CD4-positive, alpha-beta T cell (primary cell): Measurements from ENCODE around the gene CCDC60. TPM values are rescaled to one million over a fixed set of nuclear protein-coding genes. Genes with fewer than 3 reads are reported as not detected.

Source experiments
- ATAC-seq: fragments of 200-7000 bp; cut with Tn5 transposase; one replicate; pipeline ENCODE4 v1.10.0; 2022; ENCODE audit warnings: mild to moderate bottlenecking; ENCODE audit not compliant: poor library complexity
- CTCF ChIA-PET: fragments of 350-600 bp; sonication (Branson Sonifier 250); formaldehyde crosslinking; loops from one replicate; lab custom pipeline; 2021; ENCODE audit warnings: antibody characterized with exemption, inconsistent platforms; lab: Charles Lee
- POLR2A ChIA-PET: fragments of 350-600 bp; sonication (Branson Sonifier 250); formaldehyde crosslinking; loops from one replicate; lab custom pipeline; 2021; ENCODE audit warnings: antibody characterized with exemption, inconsistent platforms; lab: Charles Lee
- DNase-seq, 14 experiments: peaks; one replicate each; pipeline ENCODE4 v3.0.0-alpha.2; 2013 to 2020; ENCODE audit warnings: mixed read lengths in 2 of 14
- H3K27ac ChIP-seq, 2 donors: one replicate each; pipeline versions ENCODE4 v1.5.1 to v1.7.0; 2013; ENCODE audit warnings: low read length in 2 of 2, low read depth in 1 of 2, mild to moderate bottlenecking in 1 of 2
- H3K27me3 ChIP-seq, 2 experiments: 1 replicate in 1 of 2; 2 replicates in 1 of 2; pipeline versions ENCODE4 v1.6.1 to v1.7.0; 2013; ENCODE audit warnings: low read length in 2 of 2, control low read depth in 1 of 2, mild to moderate bottlenecking in 1 of 2, moderate library complexity in 1 of 2; ENCODE audit not compliant: insufficient read depth in 2 of 2, control insufficient read depth in 1 of 2
- H3K36me3 ChIP-seq: one replicate; pipeline ENCODE4 v1.6.1; 2013; ENCODE audit warnings: low read length, control low read depth; ENCODE audit not compliant: insufficient read depth
- H3K4me1 ChIP-seq: one replicate; pipeline ENCODE4 v1.6.1; 2013; ENCODE audit warnings: low read length, control low read depth; ENCODE audit not compliant: insufficient read depth
- H3K4me3 ChIP-seq: one replicate; pipeline ENCODE4 v1.5.1; 2013; ENCODE audit warnings: mild to moderate bottlenecking, low read length, moderate library complexity
- H3K9me3 ChIP-seq, 2 experiments: 1 replicate in 1 of 2; 2 replicates in 1 of 2; pipeline versions ENCODE4 v1.6.1 to v1.7.0; 2013; ENCODE audit warnings: low read length in 2 of 2, mild to moderate bottlenecking in 2 of 2, control low read depth in 1 of 2, moderate library complexity in 1 of 2; ENCODE audit not compliant: control insufficient read depth in 1 of 2, insufficient read depth in 1 of 2
- H3K27ac Mint-ChIP-seq: one replicate; pipeline ENCODE4 v1.8.0; 2020; ENCODE audit warnings: mixed read lengths
- H3K27me3 Mint-ChIP-seq: one replicate; pipeline ENCODE4 v1.8.0; 2021; ENCODE audit warnings: mixed read lengths
- H3K36me3 Mint-ChIP-seq: one replicate; pipeline ENCODE4 v1.8.0; 2021; ENCODE audit warnings: low read depth, mixed read lengths
- H3K4me1 Mint-ChIP-seq: one replicate; pipeline ENCODE4 v1.8.0; 2021; ENCODE audit warnings: low read depth, mixed read lengths
- H3K4me3 Mint-ChIP-seq: one replicate; pipeline ENCODE4 v1.8.0; 2020; ENCODE audit warnings: mild to moderate bottlenecking, mixed read lengths
- H3K9me3 Mint-ChIP-seq: one replicate; pipeline ENCODE4 v1.8.0; 2020; ENCODE audit warnings: mixed read lengths
- CTCF ChIP-seq: fragments of 200-600 bp; IDR thresholded peaks from one replicate; pipeline ENCODE4 v1.8.0; 2022; ENCODE audit warnings: antibody characterized with exemption, mild to moderate bottlenecking
- intact Hi-C, 2 experiments: fragments of 100-400 bp; cut with DNase I in 1 of 2; cut with micrococcal nuclease in 1 of 2; formaldehyde crosslinking; loops; one replicate each; pipeline versions ENCODE4 v1.15.1 to v1.9.0; 2023 to 2025; cut with DNase I, micrococcal nuclease
- total RNA-seq, 174 experiments: library from RNA in 2 of 174; stranded (reverse) in 2 of 174; gene quantifications; one replicate each; pipeline ENCODE4 v1.2.3 and lab custom pipeline; 2021 to 2026

CCDC60 gene
- total RNA-seq, 2 experiments from 2014 or later, result not detected

DNA sequence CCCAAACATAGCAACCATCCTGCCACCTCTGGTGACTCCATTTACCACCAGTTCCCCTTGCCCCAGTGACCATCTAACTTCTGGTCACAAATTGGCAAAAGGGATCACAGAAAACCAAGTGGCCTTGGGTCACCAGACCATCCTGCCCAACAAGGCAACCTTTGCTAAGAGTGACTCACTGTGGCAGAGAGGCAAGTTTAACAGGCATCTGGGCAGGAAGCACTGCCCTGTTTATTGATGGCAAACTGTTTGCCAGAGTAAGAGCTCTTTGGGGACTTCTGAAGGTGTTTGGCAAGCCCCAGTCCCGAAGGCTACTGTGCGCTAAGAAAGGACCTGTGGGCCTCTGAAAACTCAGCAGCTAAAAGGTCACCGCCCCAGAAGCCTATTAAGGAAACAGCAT is 230.9 kb downstream of the CCDC60 start:
- Histone ChIP-seq H3K27ac (no peak overlapping the region), H3K27me3 (no peaks in the 10 kb centered on the region), H3K4me3 (no peak overlapping the region), H3K36me3 (no peaks in the 10 kb centered on the region), H3K9me3 (no peaks in the 10 kb centered on the region), H3K4me1 (no peaks in the 10 kb centered on the region)
- peaks cover 18% of the 10 kb centered on the region for H3K27me3 Mint-ChIP-seq
- intact Hi-C loops, result no loop called here
- no peak for TF ChIP-seq CTCF
- ChIA-PET POLR2A (no interaction called here), CTCF (no interaction called here)
- no peaks in the 10 kb centered on the region for H3K4me1 Mint-ChIP-seq
- H3K27ac Mint-ChIP-seq, result no peak overlapping the region
- H3K9me3 Mint-ChIP-seq, result no peaks in the 10 kb centered on the region
- H3K4me3 Mint-ChIP-seq, result no peak overlapping the region
- H3K36me3 Mint-ChIP-seq, result no peaks in the 10 kb centered on the region
- ATAC-seq (no peak), DNase-seq (no peak)

GRCh38 chr12:119570771-119571170 is 236.2 kb downstream of the CCDC60 start:
- Mint-ChIP-seq H3K27ac (no peak overlapping the region), H3K9me3 (no peaks in the 10 kb centered on the region), H3K36me3 (no peaks in the 10 kb centered on the region), H3K4me3 (no peak overlapping the region), H3K27me3 (peaks cover 20% of the 10 kb centered on the region), H3K4me1 (no peaks in the 10 kb centered on the region)
- DNase-seq (no peak), ATAC-seq (no peak)
- CTCF ChIA-PET, result no interaction called here
- no peak for TF ChIP-seq CTCF
- Histone ChIP-seq H3K4me1 (no peaks in the 10 kb centered on the region), H3K27ac (no peak overlapping the region), H3K4me3 (no peak overlapping the region), H3K9me3 (peaks cover 0 to 5% of the 10 kb centered on the region in 2 experiments), H3K36me3 (no peaks in the 10 kb centered on the region), H3K27me3 (no peaks in the 10 kb centered on the region)
- POLR2A ChIA-PET, result no interaction called here
- intact Hi-C loops, result no loop called here

DNA sequence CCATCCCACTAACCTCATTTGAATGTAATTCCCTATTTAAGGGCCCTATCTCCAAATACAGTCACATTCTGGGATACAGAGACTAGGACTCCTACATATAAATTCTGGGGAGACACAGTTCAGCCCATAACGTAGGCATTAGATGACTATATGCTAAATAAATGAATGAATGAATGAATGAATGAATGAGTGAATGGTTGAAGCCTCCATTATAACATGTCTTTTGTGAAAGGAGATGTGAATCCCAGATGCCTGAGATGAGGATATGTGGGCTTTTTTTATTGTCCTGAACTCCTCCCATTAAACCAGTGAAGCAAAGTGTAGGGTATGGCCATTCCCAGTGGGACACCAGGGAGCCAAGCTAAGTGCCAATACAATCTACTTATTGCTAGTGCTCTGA is 238.6 kb downstream of the CCDC60 start:
- intact Hi-C loops, result no loop called here
- Histone ChIP-seq H3K9me3 (peaks cover 0 to 5% of the 10 kb centered on the region in 2 experiments), H3K4me1 (no peaks in the 10 kb centered on the region), H3K27ac (no peak overlapping the region), H3K36me3 (no peaks in the 10 kb centered on the region), H3K27me3 (peaks cover 0 to 2% of the 10 kb centered on the region in 2 experiments), H3K4me3 (no peak overlapping the region)
- no peak overlapping the region for H3K27ac Mint-ChIP-seq
- peaks cover 28% of the 10 kb centered on the region for H3K27me3 Mint-ChIP-seq
- no peaks in the 10 kb centered on the region for H3K4me1 Mint-ChIP-seq
- H3K4me3 Mint-ChIP-seq, result no peak overlapping the region
- no peaks in the 10 kb centered on the region for H3K36me3 Mint-ChIP-seq
- no peak for TF ChIP-seq CTCF
- no peak for DNase-seq
- ATAC-seq, result no peak
- POLR2A ChIA-PET, result no interaction called here
- no peaks in the 10 kb centered on the region for H3K9me3 Mint-ChIP-seq
- CTCF ChIA-PET, result no interaction called here
